CD4-positive, alpha-beta T cell treated with Interleukin-17A for 4 hours (primary cell): ENCODE results near the gene ABLIM1.
"Not testable (repeated sequence)": the region's sequence is repeated elsewhere in the genome, so short reads cannot be mapped to it uniquely, and the experiment has no call there.

Experiments
- DNase-seq: peaks from one replicate; pipeline ENCODE4 v3.0.0-alpha.2; 2020; ENCODE audit warnings: mixed read lengths

The ABLIM1 gene

GRCh38 chr10:114658175-114658574, at the start of gene ABLIM1:
ABLIM1 (minus strand) TSS chr10:114658275; CDS start chr10:114658200, 75 bp downstream.
- DNase-seq: no peak

GRCh38 chr10:114706458-114707055, 48.5 kb upstream of the ABLIM1 start:
- no peak for DNase-seq

GRCh38 chr10:114704679-114705078, 46.6 kb upstream of the ABLIM1 start:
- no peak for DNase-seq

- DNase-seq: peak; percentile 22
These were observed 45.5 kb upstream of the ABLIM1 start for GRCh38 chr10:114703377-114704107.

DNA sequence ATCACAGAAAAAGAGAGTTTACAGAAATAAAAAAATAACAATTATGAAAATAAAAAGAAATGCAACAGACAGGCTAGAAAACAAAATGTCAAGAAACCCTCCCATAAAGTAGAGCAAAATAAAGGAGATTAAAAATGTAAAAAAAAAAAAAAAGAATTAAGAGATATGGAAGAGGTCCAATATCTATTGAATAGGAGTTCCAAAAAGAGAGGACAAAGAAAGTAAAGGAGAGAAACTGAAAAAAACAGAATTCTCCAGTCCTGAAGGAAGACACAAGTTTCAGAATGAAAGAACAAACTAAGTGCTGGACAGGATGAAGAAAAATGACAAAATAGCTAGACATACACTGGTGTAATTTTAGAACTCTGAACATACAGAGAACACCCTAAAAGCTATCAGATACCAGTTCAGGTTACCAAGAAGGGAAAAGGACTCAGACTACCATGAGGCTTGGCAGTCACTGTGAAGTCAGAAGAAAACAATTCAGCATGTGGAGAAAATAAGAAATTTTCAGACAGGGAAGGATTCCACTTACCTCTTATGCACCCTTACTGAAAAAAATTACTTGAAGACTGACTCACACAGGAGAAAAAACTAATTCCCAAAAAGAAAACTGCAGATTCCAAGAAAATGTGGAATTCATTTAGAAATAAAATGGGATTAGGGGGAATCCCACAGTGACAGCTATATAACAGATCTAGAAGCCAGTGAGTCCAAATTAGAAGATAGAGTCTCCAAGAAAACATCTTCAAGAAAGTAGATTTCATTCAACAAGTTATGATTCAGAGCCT, 40.4 kb upstream of the ABLIM1 start:
- DNase-seq: no peak

DNA sequence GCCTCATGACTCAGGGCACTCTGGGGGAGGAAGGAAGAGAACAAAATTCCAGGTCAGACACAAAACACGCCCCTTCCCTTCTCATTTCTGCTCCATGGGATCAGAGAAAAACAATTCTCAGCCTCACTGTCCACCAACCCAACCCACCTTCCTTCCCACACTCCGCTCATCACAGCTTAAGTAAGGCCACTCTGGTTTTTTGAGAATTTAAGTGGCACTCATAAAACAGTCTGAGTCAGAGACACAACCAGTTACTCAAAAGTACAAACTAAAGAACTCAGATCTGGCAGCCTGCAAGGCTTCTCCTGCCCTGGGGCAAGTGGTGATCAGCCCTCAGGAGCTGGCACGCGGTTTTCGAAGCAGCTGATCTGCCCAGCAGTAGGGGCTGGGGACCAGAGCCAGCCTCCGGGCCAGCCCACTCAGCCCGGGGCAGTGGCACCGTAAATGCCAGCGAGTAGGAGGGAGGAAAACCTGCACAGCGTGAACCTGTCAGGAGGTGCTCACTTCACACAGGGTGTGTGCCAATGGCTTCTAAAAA, 39.1 kb upstream of the ABLIM1 start:
- no peak for DNase-seq

DNA sequence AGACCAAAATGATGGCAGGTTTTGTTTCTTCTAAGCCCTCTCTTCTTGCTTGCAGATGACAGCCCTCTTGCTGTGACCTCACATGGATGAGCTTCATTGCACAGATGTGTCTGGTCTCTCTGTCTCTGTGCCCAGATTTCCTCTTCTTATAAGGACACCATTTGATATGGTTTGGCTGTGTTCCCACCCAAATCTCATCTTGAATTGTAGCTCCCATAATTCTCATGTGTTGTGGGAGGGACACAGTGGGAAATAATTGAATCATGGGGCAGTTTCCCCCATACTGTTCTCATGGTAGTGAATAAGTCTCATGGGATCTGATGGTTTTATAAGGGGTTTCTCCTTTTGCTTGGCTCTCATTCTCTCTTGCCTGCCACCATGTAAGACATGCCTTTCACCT, 38.2 kb upstream of the ABLIM1 start:
- DNase-seq: not testable (repeated sequence)

GRCh38 chr10:114694752-114695151, 36.7 kb upstream of the ABLIM1 start:
- DNase-seq: peak; percentile 39

DNA sequence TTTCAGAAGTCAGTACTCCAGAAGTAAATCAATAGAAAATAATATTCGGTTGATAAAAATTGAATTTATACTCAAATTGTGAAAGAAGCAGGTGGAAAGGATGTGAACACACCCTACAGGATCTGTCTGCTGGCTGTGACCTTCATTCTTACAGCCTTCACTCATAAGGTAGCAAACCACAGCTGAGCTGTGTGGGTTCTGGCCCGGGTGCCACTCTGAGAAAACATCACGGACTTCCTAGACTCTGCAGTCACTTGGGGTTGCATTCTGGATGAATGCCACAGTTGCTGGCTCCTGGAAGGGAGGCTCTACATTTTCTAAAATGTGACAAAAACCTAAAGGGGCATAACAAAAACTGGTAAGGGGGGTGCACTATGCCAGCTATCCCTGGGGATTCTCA, 36.0 kb upstream of the ABLIM1 start:
- DNase-seq: peak; percentile 31

GRCh38 chr10:114691442-114691941, 33.4 kb upstream of the ABLIM1 start:
- no peak for DNase-seq

- no peak for DNase-seq
These were observed 30.7 kb upstream of the ABLIM1 start for GRCh38 chr10:114688786-114689185.

DNA sequence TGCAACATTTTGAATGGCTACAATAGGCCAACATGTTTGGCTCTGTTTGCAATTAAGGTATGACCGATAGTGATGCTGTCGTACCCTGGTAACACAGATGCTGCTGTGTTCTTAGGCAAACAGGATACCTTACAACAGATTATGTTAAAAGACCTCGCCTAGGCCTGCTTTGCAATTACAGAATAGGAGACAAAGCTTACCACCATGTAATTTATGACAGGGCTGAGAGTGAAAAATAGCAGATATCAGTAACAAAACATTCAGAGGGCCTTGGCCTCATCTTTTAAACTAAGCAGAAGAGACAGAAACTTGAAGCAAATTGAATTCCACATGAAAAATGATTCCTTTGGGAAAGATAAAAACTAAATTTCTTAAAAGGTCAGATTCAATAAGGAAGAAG, 29.4 kb upstream of the ABLIM1 start:
- DNase-seq: no peak

GRCh38 chr10:114686013-114686412, 27.9 kb upstream of the ABLIM1 start:
- DNase-seq: no peak

DNA sequence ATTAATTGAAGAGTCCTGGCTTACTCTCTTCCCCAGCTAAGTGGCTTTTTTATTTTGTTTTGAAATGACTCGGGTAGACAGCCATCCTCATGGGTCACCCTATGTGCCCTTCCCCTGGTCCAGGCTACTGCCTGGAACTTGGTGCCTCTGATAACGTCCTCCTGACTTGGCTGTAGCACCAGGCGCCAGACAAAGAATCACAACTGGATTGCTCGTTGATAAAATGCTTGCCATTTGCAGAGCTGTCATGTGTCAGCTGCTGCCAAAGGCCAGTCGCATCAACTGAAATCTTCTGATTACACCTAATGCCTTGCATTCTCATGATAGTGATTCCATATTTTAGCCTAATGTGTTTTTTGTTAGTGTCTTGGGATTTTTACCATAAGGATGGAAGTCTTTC, 27.4 kb upstream of the ABLIM1 start:
- no peak for DNase-seq

DNA sequence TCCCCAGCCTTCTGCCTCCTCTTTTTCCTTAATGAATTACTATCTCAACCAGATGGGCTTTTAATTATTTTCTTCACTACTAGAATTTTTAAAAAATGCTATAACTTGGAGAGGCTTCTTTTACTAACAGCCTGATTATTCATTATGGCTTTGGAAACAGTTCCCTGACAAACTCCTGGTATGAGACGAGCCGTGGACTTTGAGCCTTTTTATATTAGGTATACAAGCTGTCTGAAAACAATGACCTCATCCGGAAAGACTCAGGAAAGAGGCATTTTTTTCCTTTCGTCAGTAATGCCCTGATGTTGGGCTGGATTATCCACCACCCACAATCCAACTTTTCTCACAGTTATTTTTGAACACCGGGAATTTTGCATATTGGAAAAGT, 26.7 kb upstream of the ABLIM1 start:
- no peak for DNase-seq

DNA sequence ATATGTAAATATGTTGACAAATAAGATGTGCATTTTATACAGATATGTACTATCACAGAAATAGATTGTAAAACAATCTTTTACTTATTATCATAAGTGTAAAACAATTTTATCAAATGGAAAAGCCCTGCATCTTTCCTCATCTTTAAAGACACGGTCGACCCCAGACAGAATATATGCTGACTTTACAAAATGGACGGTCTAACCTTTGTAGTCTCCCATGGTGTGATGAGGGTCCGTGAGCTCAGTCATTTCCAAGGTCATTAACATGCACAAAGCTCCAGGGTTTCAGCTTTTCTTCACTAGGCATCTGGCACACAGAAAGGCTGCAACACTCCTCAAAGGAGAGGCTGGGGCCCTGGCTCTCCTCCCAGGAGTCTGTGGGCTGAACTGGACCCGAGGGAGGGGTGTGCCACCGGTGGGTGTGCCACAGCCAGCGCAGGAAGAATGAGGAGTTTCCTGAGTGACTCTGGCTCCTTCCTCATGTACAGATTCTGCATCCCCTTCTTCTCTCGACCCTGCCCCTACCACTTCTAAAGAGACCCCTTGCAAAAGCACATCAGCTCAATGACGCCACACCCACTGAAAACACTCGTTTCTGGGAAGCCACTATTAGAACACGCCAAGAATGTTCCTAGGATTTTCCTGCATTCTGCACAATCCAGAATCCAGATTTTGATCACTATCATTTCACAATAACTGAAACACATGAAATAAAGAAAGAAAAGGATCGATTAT, 26.2 kb upstream of the ABLIM1 start:
- DNase-seq: no peak

DNA sequence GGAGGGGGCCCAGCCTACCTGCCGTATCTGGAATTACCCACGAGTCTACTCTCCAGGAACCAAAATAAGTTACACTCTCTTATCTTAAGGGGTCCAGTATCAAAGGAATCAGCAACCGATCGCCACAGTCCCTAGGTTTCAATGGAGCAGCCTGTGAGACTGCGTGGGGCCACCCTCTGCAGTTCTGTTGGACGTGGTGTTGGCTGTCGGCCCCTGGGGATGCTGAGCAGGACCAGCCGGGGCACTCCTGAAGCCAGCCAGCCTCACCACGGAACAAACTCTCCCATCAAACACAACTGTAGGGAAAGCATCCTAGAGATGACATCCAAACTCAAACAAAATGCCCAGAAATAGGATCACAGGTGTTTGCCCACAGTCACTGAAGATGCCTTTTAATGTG, 25.5 kb upstream of the ABLIM1 start:
- no peak for DNase-seq

DNA sequence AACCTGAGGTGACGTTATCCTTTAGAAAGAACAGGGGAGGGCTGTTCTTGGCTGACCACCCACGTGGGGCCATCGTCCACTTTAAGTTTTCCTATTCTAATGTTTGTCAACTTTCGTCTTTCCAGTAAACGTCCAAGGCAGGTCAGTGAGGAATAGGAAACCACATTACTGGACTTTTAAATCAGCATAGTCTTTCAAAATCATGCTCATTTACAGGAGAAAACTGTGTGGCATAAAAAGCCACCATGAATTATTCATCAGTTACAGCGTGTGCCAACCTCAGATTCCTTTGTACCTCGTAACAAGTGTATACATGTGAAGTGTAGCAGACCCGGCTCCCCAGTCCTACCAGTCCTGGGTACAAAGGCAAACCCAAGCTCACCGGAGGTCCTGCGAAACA, 25.1 kb upstream of the ABLIM1 start:
- DNase-seq: no peak

- DNase-seq: no peak
These were observed 24.5 kb upstream of the ABLIM1 start for GRCh38 chr10:114682532-114682931.

- no peak for DNase-seq
These were observed 24.0 kb upstream of the ABLIM1 start for GRCh38 chr10:114682121-114682520.

DNA sequence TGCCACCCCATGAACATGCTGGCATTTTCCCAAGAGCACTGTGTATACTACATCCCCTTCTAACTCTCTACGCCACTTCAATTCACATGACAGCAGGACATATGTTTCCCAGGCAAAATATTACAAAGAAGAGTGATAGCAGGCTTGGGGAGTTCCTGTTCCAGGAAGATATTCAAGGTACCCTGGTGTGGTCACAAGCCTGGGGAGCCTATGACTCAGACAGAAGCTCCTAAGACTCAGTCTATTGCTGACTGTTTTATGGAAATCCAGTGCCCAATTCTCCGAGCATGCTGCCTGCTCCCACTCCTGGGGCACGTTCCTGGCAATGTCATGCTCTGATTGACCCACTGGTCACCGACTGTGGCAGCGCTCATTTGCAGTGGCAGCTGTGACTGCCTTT, 23.5 kb upstream of the ABLIM1 start:
- DNase-seq: no peak

DNA sequence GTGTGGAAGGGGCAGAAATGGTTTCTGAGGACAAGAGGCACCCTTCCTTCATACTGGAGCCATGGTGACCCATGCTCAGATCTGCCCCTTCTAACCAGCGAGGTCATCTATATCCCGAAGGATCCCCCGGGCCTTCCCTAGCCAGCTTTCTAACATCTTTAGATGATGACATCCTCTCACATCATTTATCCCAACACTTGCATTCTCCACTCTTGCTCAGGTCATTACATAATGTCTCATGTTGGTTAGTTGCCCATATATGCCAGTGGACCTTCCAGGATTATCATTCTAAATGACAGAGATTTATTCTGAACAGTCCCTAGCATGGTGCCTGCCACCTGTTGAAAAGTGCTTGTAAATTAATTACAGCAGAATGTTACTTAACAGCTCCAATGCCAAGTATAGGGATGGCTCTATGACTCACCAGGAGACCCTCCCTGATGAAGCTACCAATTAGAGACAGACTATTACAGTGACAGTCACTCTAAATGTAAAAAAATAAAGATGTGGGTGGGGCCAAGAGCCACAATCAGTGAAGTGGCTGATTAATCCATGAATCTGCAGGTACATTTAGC, 22.6 kb upstream of the ABLIM1 start:
- no peak for DNase-seq
